ENCODE results near the gene FOXJ3.

- TF ChIP-seq CTCF (IDR thresholded peaks at IDR 0.05) = no peak
- no peak for TF ChIP-seq EP300 (IDR thresholded peaks at IDR 0.05)
- no peak for TF ChIP-seq POLR2A (IDR thresholded peaks at IDR 0.05)
Observed at GRCh38 chr1:42173961-42174735, 160.9 kb downstream of the FOXJ3 start.
